T-cell (primary cell): ENCODE measurements around the gene JUNB. TPM values are rescaled to one million over a fixed set of nuclear protein-coding genes. Genes with fewer than 3 reads are reported as not detected.

Experiments
- ATAC-seq, 4 experiments: fragments of 200-7000 bp in 3 of 4; fragments of 150-1000 bp in 1 of 4; cut with Tn5 transposase; replicated peaks in 1 of 4; 1 replicate in 3 of 4; 2 replicates in 1 of 4; pipeline ENCODE4 v1.10.0; 2021; ENCODE audit warnings: moderate library complexity in 3 of 4, mild to moderate bottlenecking in 2 of 4, moderate number of reproducible peaks in 1 of 4
- CTCF ChIA-PET, 2 donors: fragments of 300-600 bp; sonication (Branson Sonifier 250); formaldehyde crosslinking; loops; one replicate each; lab custom pipeline; 2022; ENCODE audit warnings: antibody characterized with exemption in 2 of 2; lab: Charles Lee
- POLR2A ChIA-PET, 2 donors: fragments of 300-600 bp; sonication (Branson Sonifier 250); formaldehyde crosslinking; loops; one replicate each; lab custom pipeline; 2022; ENCODE audit warnings: antibody characterized with exemption in 2 of 2; lab: Charles Lee
- DNase-seq, 35 experiments: peaks; one replicate each; pipeline versions ENCODE4 v3.0.0 to v3.0.0-alpha.2; 2013 to 2023
- H3K27ac ChIP-seq: one replicate; pipeline ENCODE4 v1.5.1; 2013; ENCODE audit warnings: low read length
- H3K27me3 ChIP-seq, 2 experiments: replicated peaks in 1 of 2; 1 replicate in 1 of 2; 2 replicates in 1 of 2; pipeline versions ENCODE4 v1.6.1 to v1.7.0; 2013; ENCODE audit warnings: low read length in 1 of 2, mixed read lengths in 1 of 2; ENCODE audit not compliant: control insufficient read depth in 2 of 2, insufficient read depth in 2 of 2; ENCODE audit errors: extremely low read depth in 1 of 2
- H3K36me3 ChIP-seq, 2 donors: 1 replicate in 1 of 2; 2 replicates in 1 of 2; pipeline versions ENCODE4 v1.6.1 to v1.7.0; 2013; ENCODE audit warnings: low read length in 1 of 2; ENCODE audit not compliant: control insufficient read depth in 2 of 2, insufficient read depth in 1 of 2; ENCODE audit errors: extremely low read depth in 1 of 2
- H3K4me1 ChIP-seq, 2 experiments: 1 replicate in 1 of 2; 2 replicates in 1 of 2; pipeline versions ENCODE4 v1.6.1 to v1.7.0; 2013; ENCODE audit warnings: low read length in 2 of 2, mixed read lengths in 1 of 2; ENCODE audit not compliant: insufficient read depth in 2 of 2, control insufficient read depth in 1 of 2; ENCODE audit errors: extremely low read depth in 1 of 2
- H3K4me3 ChIP-seq, 2 donors: 1 replicate in 1 of 2; 2 replicates in 1 of 2; pipeline versions ENCODE4 v1.5.1 to v1.7.0; 2013; ENCODE audit warnings: mild to moderate bottlenecking in 2 of 2, low read length in 1 of 2, moderate library complexity in 1 of 2; ENCODE audit not compliant: control insufficient read depth in 1 of 2; ENCODE audit errors: extremely low read depth in 1 of 2
- H3K9me3 ChIP-seq: 2 replicates; pipeline ENCODE4 v1.7.0; 2013
- H3K27ac Mint-ChIP-seq, 2 donors: one replicate each; pipeline ENCODE4 v1.8.0; 2020 to 2021; ENCODE audit warnings: mild to moderate bottlenecking in 2 of 2, mixed read lengths in 2 of 2
- H3K27me3 Mint-ChIP-seq, 2 donors: one replicate each; pipeline ENCODE4 v1.8.0; 2021 to 2022; ENCODE audit warnings: mixed read lengths in 2 of 2
- H3K36me3 Mint-ChIP-seq: one replicate; pipeline ENCODE4 v1.8.0; 2021; ENCODE audit warnings: mixed read lengths
- H3K4me1 Mint-ChIP-seq, 3 donors: one replicate each; pipeline ENCODE4 v1.8.0; 2020 to 2022; ENCODE audit warnings: mixed read lengths in 3 of 3, mild to moderate bottlenecking in 1 of 3
- H3K4me3 Mint-ChIP-seq, 3 donors: one replicate each; pipeline ENCODE4 v1.8.0; 2020 to 2022; ENCODE audit warnings: mild to moderate bottlenecking in 3 of 3, mixed read lengths in 3 of 3, moderate library complexity in 3 of 3
- H3K9me3 Mint-ChIP-seq, 3 donors: one replicate each; pipeline ENCODE4 v1.8.0; 2020 to 2022; ENCODE audit warnings: mixed read lengths in 3 of 3
- WGBS: methylation state at CpG from one replicate; pipeline ENCODE4 v1.1.5; 2013; ENCODE audit warnings: missing lambda C conversion rate; ENCODE audit not compliant: insufficient coverage; 5-methylcytosine and 5-hydroxymethylcytosine counted together
- total RNA-seq, 35 experiments: library from RNA in 6 of 35; stranded (reverse) in 6 of 35; fragments of 120-200 nt in 1 of 35; gene quantifications; one replicate each; pipeline versions ENCODE4 v1.2.1 to v1.2.4 and lab custom pipeline; 2013 to 2026

The JUNB gene
- total RNA-seq, 5 donors from 2014 or later (not counting 1 experiment from before 2014, with no cell fraction given), result 117 to 2,289 (median 138) TPM

- peak overlapping the region; percentile 100 for H3K27ac ChIP-seq
- ATAC-seq (peak in 3 of 4 experiments; percentile 72 to 77 (median 77)), DNase-seq (peak in 32 of 35 experiments; percentile 85 to 99 (median 96))
- no peaks in the 10 kb centered on the region for H3K27me3 ChIP-seq
- H3K4me1 Mint-ChIP-seq, result peaks cover 30 to 41% (median 37%) of the 10 kb centered on the region in 3 donors
- peak overlapping the region; percentile 85 to 95 (median 89) for H3K4me3 Mint-ChIP-seq
- H3K27ac Mint-ChIP-seq, result peak overlapping the region; percentile 100
- no peaks in the 10 kb centered on the region for H3K36me3 Mint-ChIP-seq
- peaks cover 43 to 82% of the 10 kb centered on the region in 2 experiments for H3K4me1 ChIP-seq
- H3K27me3 Mint-ChIP-seq, result no peaks in the 10 kb centered on the region
- WGBS, result under 1% methylated on average over 63 of the region's 88 CpGs
- no peaks in the 10 kb centered on the region for H3K9me3 Mint-ChIP-seq
- ChIA-PET CTCF (interaction anchor here (0.7 to 2.1 kb wide), 4 partner anchors 9 to 72 kb away, joined by 3 to 20 read pairs (median 7); partner anchors contain the start of genes GET3 (in 1 of the 2) and JUNB (in 1 of the 2)), POLR2A (interaction anchor here (0.6 to 2.7 kb wide), 6 partner anchors 9 to 1766 kb away, joined by 3 to 45 read pairs (median 4); partner anchors contain the start of gene JUNB (in 2 of the 2))
- no peaks in the 10 kb centered on the region for H3K9me3 ChIP-seq
- no peaks in the 10 kb centered on the region for H3K36me3 ChIP-seq
- peak overlapping the region; percentile 62 to 66 for H3K4me3 ChIP-seq
These were observed 8.6 kb upstream of the JUNB start for GRCh38 chr19:12782424-12783290.

- no peaks in the 10 kb centered on the region for H3K9me3 Mint-ChIP-seq
- H3K36me3 Mint-ChIP-seq, result no peaks in the 10 kb centered on the region
- H3K4me1 Mint-ChIP-seq, result peaks cover 28 to 40% (median 30%) of the 10 kb centered on the region in 3 donors
- CTCF ChIA-PET, result interaction anchor here (0.7 to 1.9 kb wide), 2 partner anchors 9 to 46 kb away, joined by 4 to 20 read pairs; partner anchors contain the start of genes GET3 (in 1 of the 2) and JUNB (in 1 of the 2)
- H3K27ac Mint-ChIP-seq, result peak overlapping the region in 1 of 2 donors; percentile 77
- H3K4me3 Mint-ChIP-seq, result peak overlapping the region; percentile 54 to 85 (median 60)
- POLR2A ChIA-PET, result interaction anchor here (0.5 to 2.7 kb wide), 4 partner anchors 8 to 1765 kb away, joined by 4 to 45 read pairs (median 7); partner anchors contain the start of gene JUNB (in 2 of the 2)
- Histone ChIP-seq H3K4me1 (peaks cover 43 to 76% of the 10 kb centered on the region in 2 experiments), H3K36me3 (no peaks in the 10 kb centered on the region), H3K27me3 (no peaks in the 10 kb centered on the region), H3K4me3 (peak overlapping the region in 1 of 2 donors; percentile 23), H3K27ac (peak overlapping the region; percentile 100), H3K9me3 (no peaks in the 10 kb centered on the region)
- ATAC-seq (no peak), DNase-seq (peak in 8 of 35 experiments; percentile 22 to 53 (median 37))
- H3K27me3 Mint-ChIP-seq, result no peaks in the 10 kb centered on the region
- WGBS, result 48% methylated on average over 3 of the region's 16 CpGs
These were observed 7.9 kb upstream of the JUNB start for GRCh38 chr19:12783291-12783848.

- Histone ChIP-seq H3K4me3 (no peak overlapping the region), H3K27me3 (no peaks in the 10 kb centered on the region), H3K4me1 (peaks cover 41 to 76% of the 10 kb centered on the region in 2 experiments), H3K27ac (peak overlapping the region; percentile 100), H3K36me3 (no peaks in the 10 kb centered on the region), H3K9me3 (no peaks in the 10 kb centered on the region)
- POLR2A ChIA-PET, result interaction anchor here (0.5 to 2.7 kb wide), 2 partner anchors 8 to 193 kb away, joined by 4 to 45 read pairs; partner anchors contain the start of gene JUNB (in 1 of the 2)
- no peak overlapping the region for H3K27ac Mint-ChIP-seq
- H3K36me3 Mint-ChIP-seq, result no peaks in the 10 kb centered on the region
- CTCF ChIA-PET, result no interaction called here
- no peak for ATAC-seq
- peaks cover 23 to 40% (median 28%) of the 10 kb centered on the region in 3 donors for H3K4me1 Mint-ChIP-seq
- DNase-seq, result peak in 1 of 35 experiments; percentile 11
- no peaks in the 10 kb centered on the region for H3K9me3 Mint-ChIP-seq
- WGBS, result 38% methylated on average over 12 of the region's 19 CpGs
- peak overlapping the region; percentile 54 to 85 (median 60) for H3K4me3 Mint-ChIP-seq
- no peaks in the 10 kb centered on the region for H3K27me3 Mint-ChIP-seq
These were observed 7.4 kb upstream of the JUNB start for GRCh38 chr19:12783849-12784393.

GRCh38 chr19:12784394-12784870 is 6.9 kb upstream of the JUNB start:
- Mint-ChIP-seq H3K27me3 (no peaks in the 10 kb centered on the region), H3K9me3 (no peaks in the 10 kb centered on the region), H3K27ac (no peak overlapping the region), H3K36me3 (no peaks in the 10 kb centered on the region), H3K4me1 (peaks cover 23 to 39% (median 27%) of the 10 kb centered on the region in 3 donors), H3K4me3 (no peak overlapping the region)
- Histone ChIP-seq H3K4me3 (no peak overlapping the region), H3K4me1 (peaks cover 38 to 76% of the 10 kb centered on the region in 2 experiments), H3K27ac (peak overlapping the region; percentile 100), H3K9me3 (no peaks in the 10 kb centered on the region), H3K27me3 (no peaks in the 10 kb centered on the region), H3K36me3 (no peaks in the 10 kb centered on the region)
- ATAC-seq (peak in 3 of 4 experiments; percentile 2 to 12 (median 4)), DNase-seq (peak in 17 of 35 experiments; percentile 22 to 71 (median 45))
- CTCF ChIA-PET, result no interaction called here
- POLR2A ChIA-PET, result interaction anchor here in 1 of 2 donors (2.7 kb wide), 1 partner anchor 8 kb away, joined by 45 read pairs; the partner anchor contains the start of gene JUNB
- 86% methylated on average over 5 of the region's 10 CpGs for WGBS

GRCh38 chr19:12784871-12785430 is 6.3 kb upstream of the JUNB start:
- WGBS, result 36% methylated on average over 5 of the region's 5 CpGs
- Mint-ChIP-seq H3K4me1 (peaks cover 19 to 35% (median 24%) of the 10 kb centered on the region in 3 donors), H3K4me3 (no peak overlapping the region), H3K27ac (no peak overlapping the region), H3K36me3 (no peaks in the 10 kb centered on the region), H3K9me3 (no peaks in the 10 kb centered on the region), H3K27me3 (no peaks in the 10 kb centered on the region)
- ATAC-seq (no peak), DNase-seq (peak in 10 of 35 experiments; percentile 17 to 79 (median 51))
- Histone ChIP-seq H3K27me3 (no peaks in the 10 kb centered on the region), H3K9me3 (no peaks in the 10 kb centered on the region), H3K36me3 (no peaks in the 10 kb centered on the region), H3K4me3 (no peak overlapping the region), H3K4me1 (peaks cover 38 to 72% of the 10 kb centered on the region in 2 experiments), H3K27ac (peak overlapping the region; percentile 100)
- POLR2A ChIA-PET, result no interaction called here
- CTCF ChIA-PET, result no interaction called here
